ENCODE results near the gene DAZL.

DNA sequence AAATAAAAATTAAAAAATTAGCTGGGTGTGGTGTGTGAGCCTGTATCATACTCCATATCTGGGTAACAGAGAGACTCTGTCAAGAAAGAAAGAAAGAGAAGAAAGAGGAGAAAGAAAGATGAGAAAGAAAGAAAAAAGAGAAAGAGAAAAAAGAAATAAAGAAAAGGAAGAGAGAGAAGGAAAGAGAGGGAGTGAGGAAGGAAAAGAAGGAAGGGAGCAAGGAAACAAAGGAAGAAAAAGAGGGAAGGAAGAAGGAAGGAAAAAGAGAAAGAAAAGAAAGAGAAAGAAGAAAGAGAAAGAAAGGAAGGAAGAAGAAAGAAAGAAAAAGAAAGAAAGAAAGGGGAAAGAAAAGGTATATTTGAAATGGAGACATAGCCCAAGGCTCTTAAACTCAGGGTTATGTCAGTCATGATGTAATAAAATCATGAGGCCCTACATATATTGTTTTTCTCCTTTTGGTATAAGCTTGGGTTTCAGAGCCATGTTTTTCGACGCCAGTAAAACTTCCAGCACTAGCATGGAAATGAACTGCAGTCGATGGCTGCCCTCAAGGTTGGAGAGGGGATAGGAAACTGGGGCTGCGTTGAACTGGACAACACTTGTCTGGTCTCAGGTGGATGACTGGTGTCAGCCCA lies 53.8 kb downstream of the DAZL start:
- TF ChIP-seq, protein P1, sequence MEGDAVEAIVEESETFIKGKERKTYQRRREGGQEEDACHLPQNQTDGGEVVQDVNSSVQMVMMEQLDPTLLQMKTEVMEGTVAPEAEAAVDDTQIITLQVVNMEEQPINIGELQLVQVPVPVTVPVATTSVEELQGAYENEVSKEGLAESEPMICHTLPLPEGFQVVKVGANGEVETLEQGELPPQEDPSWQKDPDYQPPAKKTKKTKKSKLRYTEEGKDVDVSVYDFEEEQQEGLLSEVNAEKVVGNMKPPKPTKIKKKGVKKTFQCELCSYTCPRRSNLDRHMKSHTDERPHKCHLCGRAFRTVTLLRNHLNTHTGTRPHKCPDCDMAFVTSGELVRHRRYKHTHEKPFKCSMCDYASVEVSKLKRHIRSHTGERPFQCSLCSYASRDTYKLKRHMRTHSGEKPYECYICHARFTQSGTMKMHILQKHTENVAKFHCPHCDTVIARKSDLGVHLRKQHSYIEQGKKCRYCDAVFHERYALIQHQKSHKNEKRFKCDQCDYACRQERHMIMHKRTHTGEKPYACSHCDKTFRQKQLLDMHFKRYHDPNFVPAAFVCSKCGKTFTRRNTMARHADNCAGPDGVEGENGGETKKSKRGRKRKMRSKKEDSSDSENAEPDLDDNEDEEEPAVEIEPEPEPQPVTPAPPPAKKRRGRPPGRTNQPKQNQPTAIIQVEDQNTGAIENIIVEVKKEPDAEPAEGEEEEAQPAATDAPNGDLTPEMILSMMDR (IDR thresholded peaks at IDR 0.05): no peak
- no peak for TF ChIP-seq POLR2A (IDR thresholded peaks at IDR 0.05)
